AG09319 (cell line): ENCODE data around the gene PLPPR5.

Source experiments
- DNase-seq: peaks from one replicate; pipeline ENCODE4 v3.0.0-alpha.2; 2010; ENCODE audit warnings: low read depth; ENCODE audit errors: extremely low read depth
- TF ChIP-seq, protein P1 (sequence below): IDR thresholded peaks from 2 replicates; pipeline ENCODE4 v1.5.1; 2011; ENCODE audit warnings: low read depth, mild to moderate bottlenecking, inconsistent platforms, low read length, moderate library complexity

The PLPPR5 gene

DNA sequence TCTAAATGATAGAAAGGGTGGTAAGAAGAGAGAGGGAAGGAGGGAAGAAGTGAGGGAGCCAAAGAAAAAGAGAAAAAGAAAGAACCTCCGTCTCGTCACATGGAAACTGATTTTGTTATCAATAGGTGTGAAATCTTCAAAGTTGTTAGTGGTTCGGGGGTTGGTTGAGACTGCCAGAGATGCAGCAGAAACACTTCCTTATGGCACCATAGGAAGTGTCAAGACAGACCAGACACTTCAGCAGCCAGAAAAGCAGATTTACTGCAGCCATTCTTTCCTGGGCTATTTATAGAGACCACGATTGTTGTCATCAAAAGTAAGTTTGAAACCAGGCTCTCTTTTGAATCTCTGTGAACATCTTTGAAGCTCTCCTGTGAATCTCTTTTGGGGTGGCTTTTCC, 150.5 kb downstream of the PLPPR5 start:
- DNase-seq, result no peak
- TF ChIP-seq, protein P1, sequence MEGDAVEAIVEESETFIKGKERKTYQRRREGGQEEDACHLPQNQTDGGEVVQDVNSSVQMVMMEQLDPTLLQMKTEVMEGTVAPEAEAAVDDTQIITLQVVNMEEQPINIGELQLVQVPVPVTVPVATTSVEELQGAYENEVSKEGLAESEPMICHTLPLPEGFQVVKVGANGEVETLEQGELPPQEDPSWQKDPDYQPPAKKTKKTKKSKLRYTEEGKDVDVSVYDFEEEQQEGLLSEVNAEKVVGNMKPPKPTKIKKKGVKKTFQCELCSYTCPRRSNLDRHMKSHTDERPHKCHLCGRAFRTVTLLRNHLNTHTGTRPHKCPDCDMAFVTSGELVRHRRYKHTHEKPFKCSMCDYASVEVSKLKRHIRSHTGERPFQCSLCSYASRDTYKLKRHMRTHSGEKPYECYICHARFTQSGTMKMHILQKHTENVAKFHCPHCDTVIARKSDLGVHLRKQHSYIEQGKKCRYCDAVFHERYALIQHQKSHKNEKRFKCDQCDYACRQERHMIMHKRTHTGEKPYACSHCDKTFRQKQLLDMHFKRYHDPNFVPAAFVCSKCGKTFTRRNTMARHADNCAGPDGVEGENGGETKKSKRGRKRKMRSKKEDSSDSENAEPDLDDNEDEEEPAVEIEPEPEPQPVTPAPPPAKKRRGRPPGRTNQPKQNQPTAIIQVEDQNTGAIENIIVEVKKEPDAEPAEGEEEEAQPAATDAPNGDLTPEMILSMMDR, result no peak

DNA sequence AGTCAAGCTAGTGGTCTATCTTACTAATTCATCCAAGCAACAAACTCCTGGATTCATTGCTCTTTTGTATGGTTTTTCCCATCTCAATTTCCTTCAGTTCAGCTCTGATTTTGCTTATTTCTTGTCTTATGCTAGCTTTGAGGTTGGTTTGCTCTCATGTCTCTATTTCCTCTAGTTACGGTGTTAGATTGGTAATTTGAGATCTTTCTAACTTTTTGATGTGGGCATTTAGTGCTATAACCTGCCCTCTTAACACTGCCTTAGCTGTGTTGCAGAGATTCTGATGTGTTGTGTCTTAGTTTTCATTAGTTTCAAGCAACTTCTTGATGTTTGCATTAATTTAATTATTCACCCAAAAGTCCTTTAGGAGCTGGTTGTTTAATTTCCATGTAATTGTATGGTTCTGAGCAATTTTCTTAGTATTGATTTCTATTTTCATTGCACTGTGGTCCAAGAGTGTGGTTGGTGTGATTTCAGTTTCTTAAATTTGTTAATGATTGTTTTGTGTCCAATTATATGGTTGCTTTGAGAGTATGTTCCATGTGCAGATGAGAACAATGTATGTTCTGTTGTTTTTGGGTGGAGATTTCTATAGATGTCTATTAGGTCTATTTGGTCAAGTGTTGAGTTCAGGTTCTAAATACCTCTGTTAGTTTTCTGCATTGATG, 154.6 kb downstream of the PLPPR5 start:
- TF ChIP-seq, protein P1, result no peak
- DNase-seq, result no peak

DNA sequence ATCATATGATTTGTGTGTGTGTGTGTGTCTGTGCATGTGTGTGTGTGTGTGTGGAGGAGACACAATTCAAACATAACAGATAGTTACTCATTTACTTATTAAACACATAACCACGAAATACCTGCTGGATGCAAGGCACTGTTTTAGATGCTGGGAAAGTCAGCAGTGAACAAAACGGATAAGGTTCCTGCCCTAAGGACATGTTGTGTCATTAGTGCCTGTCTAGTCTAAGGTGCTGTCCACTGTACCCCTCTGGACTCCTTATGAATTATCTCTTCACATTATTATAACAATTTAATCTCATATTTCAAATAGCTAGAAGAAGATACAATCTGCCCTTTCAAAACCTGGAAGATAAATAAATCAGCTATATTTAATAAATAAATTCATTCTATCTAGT, 162.4 kb downstream of the PLPPR5 start:
- DNase-seq, result no peak
- TF ChIP-seq, protein P1, result no peak
